Activated CD4-positive, alpha-beta T cell treated with anti-CD3 and anti-CD28 coated beads, Interleukin-2, amount 50 U/mL, for 24 hours (primary cell): ENCODE measurements around the gene MOSPD3.
"Not testable (repeated sequence)": the region's sequence is repeated elsewhere in the genome, so short reads cannot be mapped to it uniquely, and the experiment has no call there.

Experiments
- DNase-seq, 2 donors: peaks; one replicate each; pipeline ENCODE4 v3.0.0-alpha.2; 2020; ENCODE audit warnings: low read depth in 1 of 2, low spot score in 1 of 2

Gene MOSPD3

DNA sequence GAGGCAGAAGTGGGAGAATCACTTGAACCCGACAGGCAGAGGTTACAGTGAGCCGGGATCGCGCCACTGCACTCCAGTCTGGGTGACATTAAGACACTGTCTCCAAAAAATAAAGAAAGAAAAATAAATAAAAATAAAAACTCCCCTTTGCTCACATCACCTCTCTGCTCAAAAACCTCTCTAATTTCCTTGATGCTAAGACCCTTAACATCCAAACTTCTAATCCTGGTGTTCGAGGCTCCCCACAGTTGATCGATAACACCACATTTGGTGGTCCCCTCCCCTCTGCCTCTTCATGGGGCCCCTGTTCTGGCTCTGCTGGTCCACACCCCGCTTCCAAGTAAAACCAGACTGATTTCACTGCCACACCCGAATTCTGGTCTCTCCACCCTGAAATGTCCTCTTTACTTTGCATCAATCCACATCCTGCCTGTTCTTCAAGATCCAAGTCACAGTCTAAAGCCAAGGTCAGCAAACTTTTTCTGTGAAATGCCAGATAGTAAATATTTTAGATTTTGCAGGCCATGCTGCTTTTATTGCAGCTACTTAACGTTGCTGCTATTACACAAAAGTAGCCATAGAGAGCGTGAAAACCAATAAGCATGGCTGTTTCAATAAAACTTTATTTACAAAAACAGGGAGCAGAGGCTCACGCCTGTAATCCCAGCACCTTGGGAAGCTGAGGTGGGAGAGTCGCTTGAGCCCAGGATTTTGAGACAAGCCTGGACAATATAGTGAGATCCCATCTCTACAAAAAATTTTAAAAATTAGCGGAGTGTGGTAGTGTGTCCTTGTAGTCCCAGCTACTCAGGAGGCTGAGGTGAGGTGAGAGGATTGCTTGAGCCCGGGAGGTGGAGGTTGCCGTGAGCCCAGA, 11.8 kb downstream of the MOSPD3 start:
- DNase-seq, result no peak

DNA sequence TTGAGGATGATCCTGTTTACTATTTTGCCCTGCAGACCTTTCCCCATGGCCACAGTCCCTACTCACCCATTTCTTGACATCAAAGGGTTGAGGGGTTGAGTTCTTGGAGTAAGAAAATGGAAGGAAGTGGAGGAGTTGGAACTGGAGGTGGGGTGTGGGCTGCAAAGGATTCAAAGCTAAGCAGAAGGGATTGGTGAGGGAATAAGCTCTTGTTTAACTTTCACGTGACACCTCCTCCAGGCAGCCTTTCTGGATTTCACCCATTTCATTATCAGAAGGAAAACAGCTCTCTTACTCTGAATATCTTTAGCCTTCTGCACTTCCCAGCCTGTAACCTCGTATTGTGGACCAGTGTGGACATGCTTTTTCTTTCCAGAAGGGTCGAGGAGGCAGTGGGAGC, 13.7 kb downstream of the MOSPD3 start:
- DNase-seq, result no peak

DNA sequence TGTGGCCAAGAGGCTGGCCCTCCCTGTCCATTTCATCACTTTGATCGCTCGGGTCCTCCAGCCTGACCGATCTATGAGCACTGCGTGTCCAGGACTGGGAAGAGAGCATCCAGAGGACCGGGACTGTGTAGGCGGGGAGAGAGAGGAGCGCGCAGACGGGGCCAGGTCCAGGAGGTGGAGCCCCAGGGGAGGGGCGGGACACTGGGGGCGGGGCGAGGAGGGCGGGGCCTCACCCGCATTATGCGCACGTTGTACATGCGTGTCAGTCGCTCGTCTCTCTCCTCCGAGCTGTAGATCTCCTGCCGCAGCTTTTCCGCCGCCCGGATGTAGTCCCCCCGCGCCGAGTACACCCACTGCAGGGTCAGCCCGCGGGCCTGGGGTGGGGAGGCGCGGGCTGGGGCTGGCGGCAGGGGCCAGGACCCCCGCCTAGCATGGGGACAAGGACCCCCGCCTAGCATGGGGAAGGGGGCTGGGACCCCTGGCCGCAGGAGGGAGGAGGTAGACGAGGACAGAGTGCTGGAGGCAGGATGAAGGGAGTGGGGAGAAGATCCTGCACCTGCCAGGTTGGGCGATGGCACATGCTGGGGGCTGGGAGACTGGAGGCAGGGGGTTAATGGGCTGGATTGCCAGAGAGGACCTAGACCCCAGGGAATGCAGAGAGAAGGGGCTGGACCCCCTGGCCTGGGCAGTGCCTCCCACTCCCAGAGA, 14.3 kb downstream of the MOSPD3 start:
- peak; percentile 78 to 82 for DNase-seq

DNA sequence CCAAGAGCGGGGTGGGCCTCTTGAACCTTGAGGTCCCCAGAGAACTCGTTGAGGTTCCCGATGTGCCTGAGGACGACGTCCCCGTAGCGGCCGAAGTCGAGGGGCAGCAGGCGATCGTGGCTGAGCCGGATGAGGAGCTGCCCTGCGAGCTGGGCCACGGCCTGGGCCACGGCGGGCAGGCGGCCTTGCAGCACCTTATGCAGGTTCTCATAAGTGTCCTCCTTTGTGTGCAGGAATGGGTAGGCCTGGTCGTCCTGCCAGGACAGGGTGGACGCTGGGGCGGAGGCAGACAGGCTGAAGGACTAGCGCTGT, 14.9 kb downstream of the MOSPD3 start:
- DNase-seq, result no peak

DNA sequence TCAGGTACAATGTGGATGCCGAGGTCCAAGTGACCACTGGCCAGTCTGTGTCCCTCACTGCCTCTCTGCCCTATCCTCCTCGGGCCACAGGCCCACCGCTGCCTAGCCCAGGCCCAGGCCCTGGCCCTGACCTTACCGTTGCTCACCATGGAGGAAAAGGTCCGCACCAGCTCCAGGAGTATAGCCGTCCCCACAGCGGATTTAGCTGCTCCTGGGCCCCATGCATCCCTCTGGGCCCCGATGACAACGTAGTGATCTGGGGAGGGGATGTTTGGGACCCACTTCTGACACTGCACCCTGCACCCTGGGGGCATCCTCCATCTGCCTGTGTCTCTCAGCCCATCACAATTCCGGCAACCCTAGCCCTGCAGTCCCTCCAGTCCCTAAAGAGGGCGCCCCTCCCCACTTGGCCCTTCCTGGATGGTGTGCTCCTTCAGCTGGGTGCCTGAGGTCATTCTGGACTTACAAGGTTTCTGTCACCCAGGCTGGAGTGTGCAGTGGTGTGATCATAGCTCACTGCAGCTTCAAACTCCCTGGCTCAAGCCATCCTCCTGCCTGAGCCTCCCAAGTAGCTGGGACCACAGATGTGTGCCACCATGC, 16.9 kb downstream of the MOSPD3 start:
- no peak for DNase-seq

DNA sequence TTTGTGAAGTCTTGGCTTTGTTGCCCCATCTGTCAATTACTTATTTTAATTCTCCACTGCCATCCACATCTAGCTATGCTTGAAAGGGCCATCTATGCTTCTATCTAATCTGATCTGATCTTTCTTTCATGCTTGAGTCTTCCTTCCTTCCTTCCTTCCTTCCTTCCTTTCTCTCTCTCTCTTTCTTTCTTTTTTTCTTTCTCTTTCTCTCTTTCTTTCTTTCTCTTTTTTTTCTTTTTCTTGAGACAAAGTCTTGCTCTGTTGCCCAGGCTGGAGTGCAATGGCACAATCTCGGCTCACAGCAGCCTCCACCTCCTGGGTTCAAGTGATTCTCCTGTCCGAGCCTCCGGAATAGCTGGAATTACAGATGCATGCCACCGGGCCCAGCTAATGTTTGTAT, 17.7 kb downstream of the MOSPD3 start:
- no peak for DNase-seq

DNA sequence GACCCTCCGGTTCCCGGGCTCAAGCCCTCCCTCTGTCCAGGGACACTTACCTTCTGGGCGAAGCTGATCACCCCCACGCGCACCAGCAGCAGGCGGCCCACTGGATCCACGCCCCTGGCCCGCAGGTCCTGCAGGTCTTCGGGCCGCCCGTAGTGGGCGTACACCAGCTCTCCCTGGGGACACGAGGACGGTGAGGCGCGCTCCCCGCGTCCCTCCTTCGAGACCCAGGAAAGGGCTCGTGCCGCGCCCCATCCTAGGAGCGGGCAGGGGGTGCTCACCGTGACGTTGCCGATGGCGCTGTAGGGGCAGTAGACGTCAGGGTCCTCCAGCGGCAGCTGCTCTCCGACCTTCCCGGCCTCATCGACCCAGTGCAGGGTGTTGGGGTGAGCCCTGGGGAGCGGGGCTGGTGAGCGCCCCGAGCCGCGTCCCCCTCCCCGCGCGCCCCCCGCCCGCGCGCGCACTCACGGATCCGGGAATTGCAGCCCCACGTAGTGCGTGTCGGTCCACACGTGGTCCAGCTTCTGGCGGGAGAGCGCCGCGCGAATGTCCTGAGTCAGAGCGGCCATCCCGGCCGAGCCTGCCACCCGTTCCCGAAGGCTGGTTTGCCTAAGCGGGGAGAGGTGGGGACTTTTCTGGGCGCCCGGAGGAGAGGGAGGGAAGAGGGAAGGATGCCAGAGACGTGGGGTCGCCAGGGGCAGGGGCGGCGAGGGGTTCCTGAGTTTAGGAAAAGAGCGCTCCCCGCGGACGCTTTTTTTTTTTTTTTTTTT, 20.8 kb downstream of the MOSPD3 start:
- DNase-seq, result peak in 1 of 2 donors; percentile 45

DNA sequence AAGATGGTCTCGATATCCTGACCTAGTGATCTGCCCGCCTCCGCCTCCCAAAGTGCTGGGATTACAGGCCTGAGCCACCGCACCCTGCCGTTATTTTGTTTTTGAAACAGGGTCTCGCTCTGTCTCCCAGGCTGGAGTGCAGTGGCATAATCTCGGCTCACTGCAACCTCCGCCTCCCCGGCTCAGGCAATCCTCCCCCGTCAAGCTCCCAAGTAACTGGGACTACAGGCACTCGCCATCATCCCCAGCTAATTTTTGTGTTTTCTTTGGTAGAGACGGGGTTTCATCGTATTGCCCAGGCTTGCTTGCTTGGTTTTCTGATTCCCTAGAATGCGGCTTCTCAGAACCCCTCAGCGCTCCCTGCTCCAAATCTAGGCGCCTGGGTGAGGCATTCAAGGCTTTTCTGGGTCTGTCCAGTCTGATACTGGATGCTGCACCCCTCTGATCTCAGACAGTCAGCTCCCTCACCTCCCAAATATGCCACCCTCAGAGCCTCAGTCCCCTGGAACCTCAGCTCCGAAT, 27.7 kb downstream of the MOSPD3 start:
- DNase-seq, result no peak

DNA sequence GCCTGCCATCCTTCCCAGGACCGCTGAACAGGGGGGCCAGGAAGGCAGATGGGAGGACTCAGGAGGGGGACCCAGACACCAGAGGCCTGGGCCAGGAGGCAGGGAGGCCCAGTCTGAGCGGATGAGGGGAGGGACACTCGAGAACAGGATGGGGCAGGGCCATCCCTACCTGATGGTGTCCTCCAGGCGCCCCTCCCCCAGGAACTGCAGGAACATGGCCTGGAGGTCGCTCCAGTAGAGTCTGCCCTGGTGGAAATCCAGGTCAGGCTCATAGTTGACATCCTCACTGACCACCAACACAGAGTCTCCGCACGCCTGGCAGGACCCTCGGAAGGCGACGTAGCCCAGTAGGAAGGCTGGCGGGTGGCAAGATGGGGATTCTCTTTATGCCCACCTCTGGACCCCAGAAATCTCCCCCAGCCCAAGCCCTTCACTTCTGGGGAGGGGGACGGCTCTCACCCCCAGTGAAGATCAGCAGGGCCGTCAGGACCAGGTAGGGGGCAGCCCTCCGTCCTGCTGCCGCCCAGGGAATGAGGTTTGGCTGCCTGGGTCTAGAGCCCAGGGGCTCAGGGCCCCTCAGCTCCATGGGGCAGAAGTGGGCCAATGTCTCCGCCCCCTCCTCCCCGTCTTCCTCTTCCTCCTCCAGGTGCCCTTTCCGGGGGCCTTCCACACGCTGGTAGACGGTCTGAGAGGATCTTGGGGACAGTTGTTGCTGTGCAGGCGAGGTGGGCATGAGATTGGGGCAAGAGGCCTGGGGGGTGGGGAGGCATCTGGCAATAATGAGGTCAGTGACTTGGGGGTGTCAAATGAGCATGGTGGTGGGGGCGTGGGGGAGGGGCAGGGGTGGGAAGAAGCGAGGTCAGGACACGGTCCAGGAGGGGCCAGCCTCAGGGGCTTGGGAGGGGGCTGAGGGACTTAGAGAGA, 28.4 kb downstream of the MOSPD3 start:
- no peak for DNase-seq

DNA sequence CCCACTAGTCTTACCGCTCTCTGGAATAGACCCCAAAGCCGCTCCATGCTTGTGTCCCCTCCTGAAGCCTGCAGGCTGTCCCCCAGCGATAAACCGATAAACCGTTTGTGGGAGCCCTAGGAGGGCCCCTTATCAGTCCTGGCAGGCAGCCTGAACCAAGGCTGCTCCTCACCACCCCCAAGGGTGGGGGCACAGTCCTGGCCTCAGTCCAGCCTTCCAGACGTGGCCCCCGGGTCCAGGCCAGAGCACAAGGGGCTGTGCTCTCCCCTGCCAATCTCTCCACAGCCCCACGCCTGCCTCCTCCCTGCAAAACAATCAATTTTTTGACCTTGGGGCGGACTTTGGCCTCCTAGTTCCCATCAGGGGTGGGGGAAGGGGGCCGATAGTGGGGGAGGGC, 29.1 kb downstream of the MOSPD3 start, which contains the start of gene TFR2:
Gene TFR2 (minus strand): TSS at position 90 of the 397 bp plus-strand sequence. CDS start 43 bp downstream, at position 47.
- DNase-seq, result no peak

DNA sequence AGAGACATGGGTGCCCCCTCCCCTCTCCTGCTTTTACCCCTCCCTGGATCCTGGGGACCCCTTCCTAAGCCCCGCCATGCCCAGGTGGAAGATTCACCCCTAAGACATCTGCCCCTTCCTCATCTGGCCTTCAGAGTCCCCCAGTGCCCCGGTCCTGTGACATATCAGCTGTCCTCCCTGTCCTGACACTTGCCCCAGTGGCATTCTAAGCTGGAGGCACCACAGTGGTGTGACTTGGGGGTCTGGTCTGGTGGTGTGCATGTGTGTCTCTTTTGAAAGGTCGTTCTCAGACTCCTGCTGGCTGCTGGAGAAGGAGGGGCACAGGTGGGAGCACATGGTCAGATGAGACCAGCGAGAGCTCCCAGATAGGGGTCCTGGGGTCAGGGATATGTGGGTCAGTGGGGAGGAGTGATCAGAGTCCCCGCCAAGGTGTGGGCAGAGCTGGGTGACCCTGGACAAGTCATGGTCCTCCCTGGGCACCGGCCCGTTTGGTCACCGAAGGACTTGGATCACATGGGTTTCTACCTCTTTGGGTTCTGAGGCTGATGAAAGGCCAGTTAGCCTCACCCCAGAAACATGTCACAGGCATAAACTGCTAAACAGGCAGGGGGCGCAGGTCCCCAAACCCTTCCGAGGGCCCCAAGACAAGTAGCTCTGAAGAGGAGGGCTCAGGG, 29.7 kb downstream of the MOSPD3 start:
- DNase-seq, result no peak

DNA sequence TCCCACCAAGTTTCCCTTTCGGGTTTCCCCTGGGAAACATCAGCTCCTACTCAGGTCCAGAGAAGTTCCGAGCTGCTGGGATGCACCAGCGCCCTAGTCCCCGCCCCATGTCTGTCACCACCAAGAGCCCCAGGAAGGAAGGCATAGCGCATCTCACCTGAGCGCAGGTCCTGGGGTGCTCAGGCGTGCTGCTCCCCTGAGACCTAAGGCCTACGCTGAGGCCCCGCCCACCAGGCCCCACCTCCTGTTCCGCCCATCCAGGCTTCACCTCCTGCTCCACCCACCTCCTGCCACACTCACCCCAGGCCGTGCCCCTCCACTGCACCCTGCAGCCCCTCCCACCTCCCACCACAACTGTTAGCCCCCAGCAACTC, 30.2 kb downstream of the MOSPD3 start:
- DNase-seq, result no peak

DNA sequence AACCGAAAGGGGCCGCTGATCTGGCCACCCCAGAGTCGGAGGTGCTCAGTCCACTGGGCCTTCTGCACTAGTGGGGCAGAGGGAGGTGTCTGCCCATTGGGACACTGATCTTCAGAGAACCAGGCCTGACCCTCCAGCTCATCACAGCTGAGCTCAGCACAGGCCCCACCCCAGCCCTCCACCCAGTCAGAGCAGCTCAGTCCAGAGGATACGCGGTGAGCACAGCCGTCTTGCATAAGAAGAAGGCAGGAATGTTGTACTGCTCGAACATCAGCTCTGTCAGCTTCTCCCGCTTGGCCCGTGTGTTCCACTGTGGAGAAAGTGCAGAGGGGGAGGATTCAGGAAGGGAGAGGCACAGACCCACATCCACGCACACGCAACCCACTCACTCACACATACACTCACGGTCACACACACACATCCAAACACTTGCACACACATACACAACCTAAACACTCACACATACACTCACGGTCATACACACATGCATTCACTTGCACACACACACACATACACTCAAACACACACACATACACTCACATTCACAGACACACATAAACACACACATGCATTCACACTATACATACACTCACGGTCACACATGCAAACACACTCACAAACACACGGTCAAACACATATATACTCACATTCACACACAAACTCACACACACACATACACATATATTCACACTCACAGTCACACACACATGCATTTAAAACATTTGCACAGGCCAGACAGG, 37.7 kb downstream of the MOSPD3 start:
- no peak for DNase-seq

DNA sequence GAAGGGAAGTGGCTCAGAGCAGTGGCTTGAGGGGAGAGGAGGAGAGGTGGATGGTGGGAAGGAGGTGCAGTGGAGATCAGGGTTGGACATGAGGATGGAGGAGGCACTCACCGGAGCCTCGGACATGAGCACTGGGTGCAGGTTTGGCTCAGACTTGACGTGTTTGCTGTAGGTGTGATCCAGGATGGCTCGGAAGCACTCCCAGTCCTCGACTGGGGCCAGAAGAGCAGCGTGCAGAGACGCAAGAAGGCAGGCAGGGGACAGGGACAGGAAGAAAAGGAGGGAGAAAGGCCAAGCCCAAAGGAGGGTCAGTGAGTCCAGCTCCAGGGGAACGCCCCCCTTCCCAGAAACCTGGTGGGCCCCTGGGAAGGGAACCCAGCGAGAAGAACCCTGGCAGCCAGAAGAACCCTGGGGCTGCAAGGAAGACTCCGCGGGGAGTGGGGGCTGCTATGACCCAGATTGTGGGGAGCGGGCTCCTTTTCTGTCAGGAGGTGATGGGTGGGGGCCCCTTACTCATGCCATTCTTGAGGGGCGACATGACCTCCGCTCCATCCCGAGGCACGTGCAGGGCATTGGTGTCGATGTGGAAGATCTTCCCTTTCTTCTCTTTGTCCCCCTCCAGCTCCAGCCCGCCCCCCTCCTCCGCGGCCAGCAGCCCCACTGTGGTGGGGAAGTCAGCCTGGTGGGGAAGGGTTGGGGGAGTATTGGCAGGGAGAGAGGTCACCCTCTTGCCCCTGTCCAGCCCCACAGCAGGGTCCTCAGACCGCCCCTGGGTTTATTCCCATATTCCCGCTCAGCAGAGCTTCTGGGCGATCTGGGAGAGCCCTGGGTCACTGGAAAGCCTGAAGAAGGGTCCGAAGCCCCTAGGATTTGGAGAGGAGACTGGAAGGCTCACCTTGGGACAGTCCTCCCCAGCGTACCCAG, 42.8 kb downstream of the MOSPD3 start:
- DNase-seq, result no peak

DNA sequence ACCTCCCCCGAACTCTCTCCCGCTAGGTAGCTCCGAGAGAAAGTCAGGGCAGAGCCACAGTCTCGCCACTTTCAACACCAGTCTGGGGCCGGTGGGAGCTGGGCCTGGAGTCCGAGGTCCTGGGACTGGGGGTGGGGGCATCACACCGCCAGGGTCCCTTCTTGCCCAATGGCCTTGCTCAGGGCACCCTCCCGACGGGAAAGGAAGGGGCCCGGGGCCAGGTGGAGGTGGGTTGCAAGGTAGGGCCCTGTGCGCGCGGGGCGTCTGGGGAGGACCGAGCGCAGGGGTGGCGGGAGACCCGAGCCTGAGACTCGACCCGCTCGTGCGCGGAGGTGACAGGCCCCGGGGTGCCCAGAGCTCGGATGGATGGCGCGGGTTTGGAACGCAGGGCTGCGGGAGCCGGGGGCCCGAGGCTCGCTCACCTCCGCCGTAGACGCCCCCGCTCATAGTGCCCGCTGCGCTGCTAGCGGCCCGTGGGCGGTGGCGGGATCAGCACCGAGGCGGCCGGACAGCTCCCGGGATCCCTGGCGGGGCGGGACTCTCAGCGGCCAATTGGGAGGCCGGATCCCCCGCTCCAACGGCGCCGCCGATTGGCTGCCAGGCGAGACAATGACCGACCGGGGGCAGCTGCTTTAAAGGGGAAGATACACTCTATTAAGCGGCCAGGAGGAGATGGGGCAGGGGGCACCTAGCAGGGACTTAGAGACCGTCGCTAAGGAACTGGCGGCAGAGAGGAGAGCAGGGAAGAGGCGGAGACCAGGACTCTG, 43.8 kb downstream of the MOSPD3 start, which contains the start of gene ACTL6B:
Gene ACTL6B (minus strand): TSS at position 541 of the 767 bp plus-strand sequence. CDS start 94 bp downstream, at position 447.
- DNase-seq, result no peak

DNA sequence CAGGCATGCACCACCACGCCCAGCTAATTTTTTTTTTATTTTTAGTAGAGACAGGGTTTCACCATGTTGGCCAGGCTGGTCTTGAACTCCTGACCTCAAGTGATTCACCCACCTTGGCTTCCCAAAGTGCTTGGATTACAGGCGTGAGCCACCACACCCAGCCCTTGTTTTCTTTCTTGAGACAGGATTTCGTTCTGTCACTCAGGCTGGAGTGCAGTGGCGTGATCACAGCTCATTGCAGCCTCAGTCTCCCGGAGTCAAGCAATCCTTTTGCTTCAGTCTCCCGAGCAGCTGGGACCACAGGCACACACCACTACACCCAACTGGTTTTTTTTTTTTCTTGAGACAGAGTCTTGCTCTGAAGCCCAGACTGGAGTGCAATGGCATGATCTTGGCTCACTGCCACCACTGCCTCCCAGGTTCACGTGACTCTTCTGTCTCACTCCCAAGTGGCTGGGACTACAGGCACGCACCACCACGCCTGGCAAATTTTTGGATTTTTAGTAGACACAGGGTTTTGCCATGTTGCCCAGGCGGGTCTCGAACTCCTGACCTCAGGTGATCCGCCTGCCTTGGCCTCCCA, 49.9 kb downstream of the MOSPD3 start:
- DNase-seq, result not testable (repeated sequence)
